ENCODE measurements around the gene GTF2A1.

GRCh38 chr14:81166121-81166520 is 54.6 kb downstream of the GTF2A1 start:
- TF ChIP-seq CTCF (IDR thresholded peaks at IDR 0.05) (no peak), POLR2A (IDR thresholded peaks at IDR 0.05) (no peak)
